ENCODE measurements around the gene BRINP1.

DNA sequence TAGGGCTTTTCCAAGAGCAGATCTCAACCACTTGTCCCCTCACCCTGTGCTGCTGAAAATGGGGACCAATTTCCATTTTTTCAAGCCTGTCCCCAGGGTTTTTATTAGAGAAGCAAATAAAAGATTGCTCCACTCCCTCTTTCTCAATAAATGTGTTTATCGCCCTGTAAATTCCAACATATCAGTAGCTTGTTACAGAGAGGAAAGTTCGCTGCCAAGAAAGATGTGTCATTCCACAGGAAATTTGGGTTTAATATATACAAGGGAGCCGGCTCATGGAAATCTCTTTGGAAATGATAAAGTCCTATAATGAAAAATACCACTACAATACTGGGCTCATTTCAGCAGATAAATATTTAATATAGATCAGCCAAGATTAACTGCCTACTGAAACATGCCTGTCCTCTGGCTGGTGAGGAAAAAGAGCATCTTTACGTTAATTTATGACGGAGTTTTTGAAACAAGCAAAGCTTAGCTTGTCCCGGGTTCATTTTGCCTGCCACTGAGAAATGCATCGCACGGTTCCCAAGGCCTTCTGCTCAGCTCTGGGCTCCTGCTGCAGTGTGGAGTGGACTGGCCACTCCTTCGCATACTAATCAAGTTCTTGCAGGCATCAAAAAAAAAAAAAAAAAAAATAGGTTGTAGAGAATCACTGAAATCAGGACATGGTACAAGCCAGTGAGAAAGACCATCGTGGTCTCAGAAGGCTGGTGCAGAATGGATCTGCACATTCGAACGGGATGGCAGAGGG is 84.5 kb downstream of the BRINP1 start:
- TF ChIP-seq, protein P1, sequence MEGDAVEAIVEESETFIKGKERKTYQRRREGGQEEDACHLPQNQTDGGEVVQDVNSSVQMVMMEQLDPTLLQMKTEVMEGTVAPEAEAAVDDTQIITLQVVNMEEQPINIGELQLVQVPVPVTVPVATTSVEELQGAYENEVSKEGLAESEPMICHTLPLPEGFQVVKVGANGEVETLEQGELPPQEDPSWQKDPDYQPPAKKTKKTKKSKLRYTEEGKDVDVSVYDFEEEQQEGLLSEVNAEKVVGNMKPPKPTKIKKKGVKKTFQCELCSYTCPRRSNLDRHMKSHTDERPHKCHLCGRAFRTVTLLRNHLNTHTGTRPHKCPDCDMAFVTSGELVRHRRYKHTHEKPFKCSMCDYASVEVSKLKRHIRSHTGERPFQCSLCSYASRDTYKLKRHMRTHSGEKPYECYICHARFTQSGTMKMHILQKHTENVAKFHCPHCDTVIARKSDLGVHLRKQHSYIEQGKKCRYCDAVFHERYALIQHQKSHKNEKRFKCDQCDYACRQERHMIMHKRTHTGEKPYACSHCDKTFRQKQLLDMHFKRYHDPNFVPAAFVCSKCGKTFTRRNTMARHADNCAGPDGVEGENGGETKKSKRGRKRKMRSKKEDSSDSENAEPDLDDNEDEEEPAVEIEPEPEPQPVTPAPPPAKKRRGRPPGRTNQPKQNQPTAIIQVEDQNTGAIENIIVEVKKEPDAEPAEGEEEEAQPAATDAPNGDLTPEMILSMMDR (IDR thresholded peaks at IDR 0.05; ENCODE audit: poor library complexity) = no peak
- no peak for TF ChIP-seq EZH2 (IDR thresholded peaks at IDR 0.05; ENCODE audit: borderline replicate concordance)
